GM13977 (cell line): Measurements from ENCODE around the gene ARHGAP11A.

Experiments used
- DNase-seq: peaks from one replicate; pipeline ENCODE4 v3.0.0; 2012; ENCODE audit warnings: low spot score
- in situ Hi-C: fragments of 300-500 bp; cut with MboI; formaldehyde crosslinking; loops from one replicate; pipeline ENCODE4 v1.12.0; 2022; ENCODE audit warnings: low sequenced_read_pairs, low pct_unique_long_range_greater_than_20kb, mixed read lengths, inconsistent platforms; ENCODE audit not compliant: unreplicated experiment
- TF ChIP-seq, protein P1 (sequence below): IDR thresholded peaks from 2 replicates; pipeline ENCODE4 v1.5.1; 2012; ENCODE audit warnings: mild to moderate bottlenecking, control low read depth; ENCODE audit not compliant: insufficient read depth; ENCODE audit errors: extremely low read depth, missing control alignments

The ARHGAP11A gene

DNA sequence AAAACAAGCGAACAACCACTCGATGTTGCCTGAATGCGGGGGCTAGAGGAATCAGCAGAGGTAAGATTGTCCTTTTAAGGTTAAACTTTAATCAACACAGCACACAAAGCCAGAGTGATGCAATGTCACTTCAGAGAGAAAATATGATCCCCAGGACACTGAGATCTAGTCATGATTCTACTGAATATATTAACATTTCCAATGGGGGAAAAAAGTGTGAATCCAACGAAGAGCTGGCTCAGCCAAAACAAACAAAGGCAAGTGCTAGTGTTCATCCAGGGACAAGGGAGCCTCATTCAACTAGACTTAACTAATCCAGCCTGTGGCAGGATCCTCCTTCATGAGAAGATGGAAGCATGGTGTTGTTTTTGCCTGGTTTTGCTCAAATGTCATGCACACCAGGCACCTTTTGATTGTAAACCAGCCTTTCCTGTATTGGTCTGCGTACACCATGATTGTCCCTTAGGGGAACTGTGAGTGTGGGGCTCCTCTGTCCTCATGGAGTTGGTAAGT lies 62.0 kb downstream of the ARHGAP11A start:
- in situ Hi-C loops = no loop called here
- TF ChIP-seq, protein P1, sequence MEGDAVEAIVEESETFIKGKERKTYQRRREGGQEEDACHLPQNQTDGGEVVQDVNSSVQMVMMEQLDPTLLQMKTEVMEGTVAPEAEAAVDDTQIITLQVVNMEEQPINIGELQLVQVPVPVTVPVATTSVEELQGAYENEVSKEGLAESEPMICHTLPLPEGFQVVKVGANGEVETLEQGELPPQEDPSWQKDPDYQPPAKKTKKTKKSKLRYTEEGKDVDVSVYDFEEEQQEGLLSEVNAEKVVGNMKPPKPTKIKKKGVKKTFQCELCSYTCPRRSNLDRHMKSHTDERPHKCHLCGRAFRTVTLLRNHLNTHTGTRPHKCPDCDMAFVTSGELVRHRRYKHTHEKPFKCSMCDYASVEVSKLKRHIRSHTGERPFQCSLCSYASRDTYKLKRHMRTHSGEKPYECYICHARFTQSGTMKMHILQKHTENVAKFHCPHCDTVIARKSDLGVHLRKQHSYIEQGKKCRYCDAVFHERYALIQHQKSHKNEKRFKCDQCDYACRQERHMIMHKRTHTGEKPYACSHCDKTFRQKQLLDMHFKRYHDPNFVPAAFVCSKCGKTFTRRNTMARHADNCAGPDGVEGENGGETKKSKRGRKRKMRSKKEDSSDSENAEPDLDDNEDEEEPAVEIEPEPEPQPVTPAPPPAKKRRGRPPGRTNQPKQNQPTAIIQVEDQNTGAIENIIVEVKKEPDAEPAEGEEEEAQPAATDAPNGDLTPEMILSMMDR = no peak
- DNase-seq = no peak

DNA sequence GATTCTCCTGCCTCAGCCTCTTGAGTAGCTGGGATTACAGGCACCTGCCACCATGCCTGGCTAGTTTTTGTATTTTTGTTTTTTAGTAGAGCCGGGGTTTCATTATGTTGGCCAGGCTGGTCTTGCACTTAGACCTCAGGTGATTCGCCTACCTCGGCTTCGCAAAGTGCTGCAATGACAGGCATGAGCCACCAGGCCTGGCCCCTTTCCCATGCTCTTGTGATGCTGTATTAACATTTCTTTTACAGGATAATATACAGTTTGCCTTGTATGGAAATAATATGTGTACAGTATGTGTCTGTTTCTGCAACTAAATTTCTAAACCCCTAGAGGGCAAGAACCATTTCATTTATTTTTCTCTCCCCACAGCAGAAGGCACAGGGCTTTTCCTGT lies 64.0 kb downstream of the ARHGAP11A start:
- in situ Hi-C loops = no loop called here
- no peak for DNase-seq
- TF ChIP-seq, protein P1 = no peak

DNA sequence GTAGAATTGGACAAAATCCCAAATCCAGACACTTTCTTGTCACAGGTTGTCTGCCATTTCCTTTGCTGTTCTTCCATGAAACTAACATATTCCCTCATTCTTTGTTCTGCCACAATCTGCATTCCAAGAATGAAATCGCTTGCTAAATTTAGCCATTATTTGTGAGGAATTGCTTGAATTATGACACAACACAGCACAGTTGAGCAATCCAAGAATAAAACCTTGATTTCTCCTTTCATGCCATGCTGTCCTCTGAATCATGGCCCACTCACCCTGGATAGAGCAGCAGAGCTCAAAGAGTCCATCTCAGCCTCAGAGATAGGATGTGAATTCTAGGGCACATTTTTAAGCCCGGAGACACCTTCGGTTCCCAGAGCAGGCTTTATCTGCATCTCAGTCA lies 67.3 kb downstream of the ARHGAP11A start:
- TF ChIP-seq, protein P1 = no peak
- DNase-seq = no peak
- in situ Hi-C loops = no loop called here

DNA sequence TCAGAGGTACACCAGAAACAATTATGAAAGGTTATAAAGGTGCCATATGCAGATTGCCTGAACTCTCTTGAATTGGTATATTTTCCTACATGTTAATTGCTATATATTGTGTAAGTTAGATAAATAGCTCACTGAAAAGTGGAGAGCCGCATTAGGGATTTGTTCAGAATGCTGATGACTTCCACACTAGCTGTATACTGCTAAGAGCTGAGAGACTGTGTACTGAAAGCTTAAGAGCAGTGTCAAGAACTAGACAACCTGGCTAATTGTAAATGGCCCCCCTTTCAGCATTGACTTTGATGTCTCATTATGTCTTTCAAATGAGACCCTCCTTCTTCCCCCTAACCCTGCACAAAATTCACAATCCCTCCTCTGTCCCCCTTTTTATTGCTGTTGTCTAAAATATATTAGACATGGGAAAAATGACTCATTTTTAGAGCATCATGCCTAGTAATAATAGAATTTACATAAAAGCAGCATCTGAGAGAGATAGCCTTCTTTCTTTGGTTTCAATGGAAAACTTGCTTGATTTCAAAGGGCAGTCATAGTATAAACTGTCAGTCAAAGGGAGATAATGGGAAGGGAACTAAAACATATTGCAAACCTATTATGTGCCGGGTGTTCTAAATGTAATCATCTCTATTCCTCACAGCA lies 67.8 kb downstream of the ARHGAP11A start:
- no peak for DNase-seq
- in situ Hi-C loops = no loop called here
- TF ChIP-seq, protein P1 = no peak

DNA sequence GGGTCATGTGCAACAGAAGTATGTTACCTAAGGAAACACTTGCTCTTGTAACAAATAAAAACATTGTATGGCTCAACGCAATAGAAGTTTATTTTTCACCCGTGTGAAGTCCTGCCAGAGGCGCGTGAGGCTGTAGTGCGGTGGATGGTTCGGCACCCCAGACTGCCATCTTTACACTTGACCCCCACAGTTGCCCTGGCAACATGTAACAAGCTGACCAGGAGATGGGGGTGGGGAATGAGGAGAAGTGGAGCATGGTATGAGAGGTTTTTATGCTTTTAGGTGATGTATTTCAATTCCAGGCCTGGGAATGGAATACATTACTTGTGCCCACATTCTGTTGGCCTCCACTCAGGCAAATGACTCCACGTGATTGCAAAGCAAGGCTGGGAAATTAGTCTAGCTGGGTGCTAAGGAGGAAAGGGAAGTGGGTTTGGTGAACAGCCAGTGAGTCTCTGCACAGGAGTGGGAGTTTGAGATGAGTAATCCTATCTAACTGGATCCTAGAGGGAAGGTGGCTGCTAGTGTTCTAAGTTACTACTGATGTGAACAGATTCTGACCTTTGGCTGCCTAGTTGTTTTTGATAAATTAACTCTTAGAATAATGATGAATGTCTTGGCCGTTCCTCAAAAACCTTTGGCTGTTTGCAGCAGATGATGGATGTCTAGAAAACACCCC lies 68.7 kb downstream of the ARHGAP11A start:
- no peak for DNase-seq
- in situ Hi-C loops = no loop called here
- TF ChIP-seq, protein P1 = no peak

DNA sequence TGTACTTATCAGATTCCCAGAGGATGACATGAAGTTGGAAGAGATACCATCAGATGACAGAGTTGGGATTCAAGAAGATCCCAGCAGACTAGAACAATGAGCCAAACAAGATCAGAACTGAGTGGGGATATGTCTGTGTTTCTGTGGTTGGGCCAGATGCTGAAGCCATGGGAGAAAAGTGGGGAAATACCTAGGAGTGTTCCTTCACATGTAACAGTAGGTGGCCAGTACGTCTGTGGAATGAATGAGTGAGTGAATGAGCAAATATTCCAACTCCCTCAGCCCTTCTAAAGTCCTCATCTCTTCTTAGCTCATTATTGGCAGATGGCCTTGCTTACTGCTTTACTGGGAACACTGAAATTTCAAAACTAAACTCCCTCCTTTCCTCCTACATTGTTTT lies 70.3 kb downstream of the ARHGAP11A start:
- TF ChIP-seq, protein P1 = no peak
- DNase-seq = no peak

More for the DNA sequence above, 70.3 kb downstream of the ARHGAP11A start:
- in situ Hi-C loops = no loop called here
